ENCODE data around the gene DDN.

- TF ChIP-seq, protein P1, sequence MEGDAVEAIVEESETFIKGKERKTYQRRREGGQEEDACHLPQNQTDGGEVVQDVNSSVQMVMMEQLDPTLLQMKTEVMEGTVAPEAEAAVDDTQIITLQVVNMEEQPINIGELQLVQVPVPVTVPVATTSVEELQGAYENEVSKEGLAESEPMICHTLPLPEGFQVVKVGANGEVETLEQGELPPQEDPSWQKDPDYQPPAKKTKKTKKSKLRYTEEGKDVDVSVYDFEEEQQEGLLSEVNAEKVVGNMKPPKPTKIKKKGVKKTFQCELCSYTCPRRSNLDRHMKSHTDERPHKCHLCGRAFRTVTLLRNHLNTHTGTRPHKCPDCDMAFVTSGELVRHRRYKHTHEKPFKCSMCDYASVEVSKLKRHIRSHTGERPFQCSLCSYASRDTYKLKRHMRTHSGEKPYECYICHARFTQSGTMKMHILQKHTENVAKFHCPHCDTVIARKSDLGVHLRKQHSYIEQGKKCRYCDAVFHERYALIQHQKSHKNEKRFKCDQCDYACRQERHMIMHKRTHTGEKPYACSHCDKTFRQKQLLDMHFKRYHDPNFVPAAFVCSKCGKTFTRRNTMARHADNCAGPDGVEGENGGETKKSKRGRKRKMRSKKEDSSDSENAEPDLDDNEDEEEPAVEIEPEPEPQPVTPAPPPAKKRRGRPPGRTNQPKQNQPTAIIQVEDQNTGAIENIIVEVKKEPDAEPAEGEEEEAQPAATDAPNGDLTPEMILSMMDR (IDR thresholded peaks at IDR 0.05), result peak; percentile 74
- TF ChIP-seq EZH2 (IDR thresholded peaks at IDR 0.05; ENCODE audit: borderline replicate concordance, insufficient read depth, low read depth, low read length, poor library complexity, severe bottlenecking), result no peak
Measured at GRCh38 chr12:49018261-49019119, 19.3 kb upstream of the DDN start, which contains the start of gene PRKAG1.

All from B cell (primary cell).